OCI-M1 (cell line): ENCODE measurements around the gene SLC6A16.
"Not testable (repeated sequence)": the region's sequence is repeated elsewhere in the genome, so short reads cannot be mapped to it uniquely, and the experiment has no call there.

Experiments used
- DNase-seq: peaks from one replicate; lab custom pipeline; 2025; lab: John Stamatoyannopoulos, UW

Gene SLC6A16

GRCh38 chr19:49331187-49331586 is 6.2 kb upstream of the SLC6A16 start:
- not testable (repeated sequence) for DNase-seq

DNA sequence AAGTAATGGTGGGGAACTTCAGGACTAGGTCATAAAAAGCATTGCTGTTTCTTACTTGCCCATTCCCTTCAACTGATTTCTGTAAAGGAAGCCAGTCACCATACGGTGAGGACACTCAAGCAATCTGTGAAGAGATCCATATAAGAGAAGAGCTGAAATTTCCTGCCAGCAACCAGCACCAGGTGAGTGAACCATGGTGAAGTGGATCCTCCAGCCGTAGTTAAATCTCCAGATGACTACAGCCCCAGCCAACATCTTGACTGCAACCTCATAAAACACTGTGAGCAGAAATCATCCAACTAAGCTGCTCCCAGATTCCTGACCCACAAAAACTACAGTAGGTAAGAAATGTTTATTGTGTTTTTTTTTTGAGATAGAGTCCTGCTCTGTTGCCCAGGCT is 3.8 kb upstream of the SLC6A16 start:
- no peak for DNase-seq

DNA sequence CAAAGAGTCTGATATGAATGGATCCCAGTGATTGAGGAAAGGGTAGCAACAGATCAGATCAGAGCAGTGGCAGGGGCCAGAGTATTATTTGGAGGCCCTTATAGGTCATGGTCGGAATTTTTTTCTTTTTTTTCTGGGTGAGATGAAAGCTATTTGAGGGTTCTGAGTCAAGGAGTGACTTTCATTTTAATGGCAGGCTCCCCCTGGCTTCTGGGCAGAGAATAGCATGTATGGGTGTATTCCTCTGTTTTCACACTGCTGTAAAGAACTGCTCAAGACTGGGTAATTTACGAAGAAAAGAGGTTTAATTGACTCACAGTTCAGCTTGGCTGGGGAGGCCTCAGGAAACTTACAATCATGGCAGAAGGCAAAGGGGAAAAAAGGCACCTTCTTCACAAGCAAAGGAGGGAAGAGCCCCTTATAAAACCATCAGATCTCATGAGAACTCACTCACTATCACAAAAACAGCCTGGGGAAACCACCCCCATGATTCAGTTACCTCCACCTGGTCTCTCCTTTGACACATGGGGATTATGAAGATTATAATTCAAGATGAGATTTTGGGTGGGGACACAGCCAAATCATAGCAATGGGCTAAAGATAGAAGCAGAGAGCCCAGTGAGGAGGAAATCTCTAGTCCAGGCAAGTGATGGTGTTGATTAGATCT is 3.0 kb upstream of the SLC6A16 start:
- DNase-seq = peak; percentile 82

GRCh38 chr19:49326165-49326704 is 1.2 kb upstream of the SLC6A16 start:
- DNase-seq = no peak

DNA sequence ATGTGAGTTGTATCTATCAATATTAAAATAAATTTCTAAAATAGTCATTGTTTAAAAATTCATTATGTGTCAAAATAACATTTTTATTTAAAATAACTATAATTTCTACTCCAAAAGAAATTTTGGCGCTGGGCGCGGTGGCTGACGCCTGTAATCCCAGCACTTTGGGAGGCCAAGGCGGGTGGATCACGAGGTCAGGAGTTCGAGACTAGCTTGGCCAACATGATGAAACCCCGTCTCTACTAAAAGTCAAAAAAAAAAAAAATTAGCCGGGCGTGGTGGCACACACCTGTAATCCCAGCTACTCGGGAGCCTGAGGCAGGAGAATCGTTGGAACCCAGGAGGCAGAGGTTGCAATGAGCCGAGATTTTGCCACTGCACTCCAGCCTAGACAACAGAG is 765 bp upstream of the SLC6A16 start:
- DNase-seq = not testable (repeated sequence)

GRCh38 chr19:49318296-49318695 is 6.7 kb downstream of the SLC6A16 start:
- no peak for DNase-seq

- no peak for DNase-seq
Measured at GRCh38 chr19:49316284-49316683, 8.7 kb downstream of the SLC6A16 start.

- DNase-seq = no peak
Measured at GRCh38 chr19:49315111-49315510, 9.9 kb downstream of the SLC6A16 start.

DNA sequence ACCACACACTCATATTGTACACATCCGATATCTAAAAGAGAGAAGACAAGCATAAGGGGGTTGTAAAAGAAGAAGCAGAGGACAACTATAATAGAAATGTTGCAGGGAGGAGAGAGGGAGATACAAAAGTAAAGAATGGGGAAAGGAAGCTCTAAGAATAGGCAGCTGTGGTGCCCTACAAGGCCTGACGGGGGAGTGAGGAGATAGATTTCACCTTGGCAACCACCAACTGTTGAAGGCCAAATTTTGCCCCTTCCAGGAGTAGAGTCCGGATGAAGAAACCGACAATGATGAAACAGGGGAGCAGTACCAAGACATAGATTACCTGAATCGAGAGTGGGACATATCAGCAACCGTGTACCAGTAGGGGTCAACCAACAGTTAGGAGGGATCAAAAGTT is 15.9 kb downstream of the SLC6A16 start:
- no peak for DNase-seq

DNA sequence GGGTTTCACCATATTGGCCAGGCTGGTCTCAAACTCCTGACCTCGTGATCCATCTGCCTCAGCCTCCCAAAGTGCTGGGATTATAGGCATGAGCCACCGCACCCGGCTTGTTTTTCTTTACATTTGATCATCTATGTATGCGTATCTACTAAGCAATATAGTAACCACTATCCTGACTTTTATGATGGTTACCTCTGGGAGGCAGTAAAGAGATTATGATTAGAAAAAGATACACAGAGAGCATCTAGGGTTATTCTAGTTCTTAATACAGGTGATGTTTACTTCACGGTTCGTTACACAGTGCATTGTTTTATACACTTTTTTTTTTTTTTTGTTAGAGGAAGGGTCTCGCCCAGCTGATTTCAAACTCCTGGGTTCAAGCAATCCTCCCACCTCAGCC is 18.3 kb downstream of the SLC6A16 start:
- DNase-seq = peak; percentile 17

GRCh38 chr19:49301866-49302252 is 23.1 kb downstream of the SLC6A16 start:
- no peak for DNase-seq

- DNase-seq = peak; percentile 88
Measured at GRCh38 chr19:49301165-49301865, 23.7 kb downstream of the SLC6A16 start.

DNA sequence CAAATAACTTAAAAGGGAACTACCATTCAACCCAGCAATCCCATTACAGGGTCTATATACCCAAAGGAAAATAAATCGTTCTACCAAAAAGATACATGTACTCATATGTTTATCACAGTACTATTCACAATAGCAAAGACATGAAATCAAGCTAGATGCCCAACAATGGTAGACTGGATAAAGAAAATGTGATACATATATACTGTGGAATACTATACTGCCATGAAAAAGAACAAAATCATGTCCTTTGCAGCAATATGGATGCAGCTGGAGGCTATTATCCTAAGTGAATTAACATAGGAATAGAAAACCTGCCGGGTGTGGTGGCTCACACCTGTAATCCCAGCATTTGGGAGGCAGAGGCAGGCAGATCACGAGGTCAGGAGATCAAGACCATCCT is 26.3 kb downstream of the SLC6A16 start:
- DNase-seq = not testable (repeated sequence)

DNA sequence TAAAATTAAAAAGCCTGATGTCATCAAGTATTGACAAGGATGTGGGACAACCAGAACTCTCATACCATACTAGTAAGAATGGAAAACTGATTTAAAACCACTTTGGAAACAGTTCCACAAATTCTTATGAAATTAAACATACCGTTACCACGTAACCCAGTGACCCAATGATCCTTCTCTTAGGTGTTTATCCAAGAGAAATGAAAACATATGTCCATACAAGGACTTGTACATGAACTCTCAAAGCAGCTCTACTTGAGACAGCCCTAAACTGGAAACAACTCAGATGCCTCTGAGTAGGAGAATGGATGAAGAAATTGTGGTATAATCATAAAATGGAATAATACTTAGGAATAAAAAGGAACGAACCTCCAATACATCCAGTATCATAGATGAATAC is 27.6 kb downstream of the SLC6A16 start:
- no peak for DNase-seq

DNA sequence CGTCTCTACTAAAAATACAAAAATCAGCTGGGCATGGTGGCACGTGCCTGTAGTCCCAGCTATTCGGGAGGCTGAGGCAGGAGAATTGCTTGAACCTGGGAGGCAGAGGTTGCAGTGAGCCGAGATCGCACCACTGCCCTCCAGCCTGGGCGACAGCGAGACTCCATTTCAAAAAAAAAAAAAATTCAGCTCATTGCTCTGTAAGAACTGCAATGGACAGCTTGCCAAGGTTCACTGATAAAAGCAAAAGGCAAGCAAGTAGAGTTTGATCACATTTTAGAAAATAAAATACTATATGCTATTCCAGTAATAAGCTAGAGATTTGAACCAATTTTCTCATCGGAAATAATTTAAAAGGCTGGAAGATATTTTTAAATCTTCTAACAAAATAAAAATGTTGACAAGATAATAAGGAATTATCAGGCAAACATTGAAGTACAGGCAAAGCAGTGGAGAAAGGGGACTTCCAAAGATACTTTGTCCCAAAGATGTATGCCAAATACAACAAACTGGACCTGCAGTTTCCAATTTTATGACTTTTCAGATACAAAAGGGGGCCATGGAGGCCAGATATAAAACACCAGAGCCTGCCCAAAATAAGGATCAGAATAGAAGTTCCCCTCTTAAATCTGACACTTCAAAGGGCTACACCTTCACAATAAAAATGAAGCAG is 29.6 kb downstream of the SLC6A16 start:
- no peak for DNase-seq

DNA sequence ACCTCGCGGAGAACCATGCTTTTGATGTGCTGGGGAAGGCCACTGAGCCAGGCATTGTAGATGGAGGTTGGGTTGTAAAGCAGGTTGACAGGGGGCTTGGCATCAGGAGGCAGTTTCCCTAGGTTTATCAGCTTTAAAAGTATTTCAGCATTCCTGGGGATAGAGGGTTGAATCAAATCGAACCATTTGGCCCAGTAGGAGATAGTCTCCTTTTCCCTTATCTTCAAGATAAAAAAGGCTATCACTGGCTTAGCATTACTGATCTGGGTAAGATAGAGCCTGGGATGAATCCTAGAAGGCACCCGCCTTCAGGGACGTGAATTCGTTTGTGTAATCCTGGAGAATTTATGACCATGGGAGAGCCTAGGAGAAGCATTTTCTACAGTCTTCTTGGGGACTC is 30.6 kb downstream of the SLC6A16 start:
- no peak for DNase-seq

DNA sequence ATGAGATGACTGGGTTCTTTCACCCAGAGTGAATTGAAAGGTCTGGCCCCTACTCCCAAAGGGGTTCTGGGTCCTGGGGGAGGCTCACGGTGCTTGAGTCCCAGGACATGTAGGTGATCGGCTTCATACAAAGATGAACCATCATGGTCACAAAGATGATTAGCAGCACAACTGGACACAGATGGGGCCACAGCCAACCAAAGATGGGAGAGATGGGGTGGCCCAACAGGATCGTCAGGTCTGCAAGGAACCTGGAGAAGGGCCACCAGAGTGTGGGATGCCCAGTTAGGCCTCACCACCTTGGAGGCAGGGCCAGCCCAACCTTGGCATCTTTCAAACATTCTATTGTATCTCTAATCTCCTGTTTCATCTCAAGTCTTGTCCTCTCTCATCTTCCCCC is 34.5 kb downstream of the SLC6A16 start:
- DNase-seq = no peak

- peak; percentile 16 for DNase-seq
Measured at GRCh38 chr19:49289286-49289685, 35.7 kb downstream of the SLC6A16 start.

DNA sequence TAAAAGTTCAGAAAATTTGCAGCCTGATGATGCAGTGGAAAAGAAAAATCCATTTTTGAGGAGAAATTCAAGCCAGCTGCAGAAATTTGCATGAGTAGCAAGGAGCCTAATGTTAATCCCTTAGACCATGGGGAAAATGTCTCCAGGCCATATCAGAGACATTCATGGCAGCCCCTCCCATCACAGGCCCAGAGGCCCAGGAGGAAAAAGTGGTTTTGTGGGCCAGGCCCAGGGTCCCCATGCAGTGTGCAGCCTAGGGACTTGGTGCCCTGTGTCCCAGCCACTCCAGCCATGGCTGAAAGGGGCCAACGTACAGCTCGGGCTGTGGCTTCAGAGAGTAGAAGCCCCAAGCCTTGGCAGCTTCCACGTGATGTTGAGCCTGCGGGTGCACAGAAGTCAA is 36.8 kb downstream of the SLC6A16 start:
- not testable (repeated sequence) for DNase-seq

- no peak for DNase-seq
Measured at GRCh38 chr19:49287141-49287770, 37.7 kb downstream of the SLC6A16 start.

- DNase-seq = no peak
Measured at GRCh38 chr19:49282184-49282583, 42.8 kb downstream of the SLC6A16 start.

GRCh38 chr19:49272204-49272603 is 52.8 kb downstream of the SLC6A16 start:
- DNase-seq = no peak
